HFFc6 (cell line): ENCODE data around the gene ELOVL1. TPM values are rescaled to one million over a fixed set of nuclear protein-coding genes. Genes with fewer than 3 reads are reported as not detected.
A peak's percentile ranks its signal among the peaks of the same experiment; 100 is the strongest.

Experiments
- DNase-seq: peaks from one replicate; pipeline ENCODE4 v3.0.0-alpha.2; 2018
- H3K27ac Mint-ChIP-seq: 2 replicates; pipeline ENCODE4 v1.8.0; 2020; ENCODE audit warnings: mild to moderate bottlenecking, mixed read lengths
- H3K27me3 Mint-ChIP-seq: 2 replicates; pipeline ENCODE4 v1.8.0; 2021; ENCODE audit warnings: mild to moderate bottlenecking, moderate library complexity, mixed read lengths; ENCODE audit not compliant: insufficient read depth
- H3K36me3 Mint-ChIP-seq: 2 replicates; pipeline ENCODE4 v1.8.0; 2021; ENCODE audit warnings: low read depth, mixed read lengths
- H3K4me1 Mint-ChIP-seq: 2 replicates; pipeline ENCODE4 v1.8.0; 2020; ENCODE audit warnings: low read depth, mixed read lengths
- H3K4me3 Mint-ChIP-seq: 2 replicates; pipeline ENCODE4 v1.8.0; 2020; ENCODE audit warnings: mild to moderate bottlenecking, moderate library complexity, mixed read lengths
- H3K9me3 Mint-ChIP-seq: 2 replicates; pipeline ENCODE4 v1.8.0; 2020; ENCODE audit warnings: mild to moderate bottlenecking, mixed read lengths
- total RNA-seq, 6 experiments: library from RNA; stranded (reverse); fragmentation: NEBNext Ultra II Directional; extraction: Animal tissue kit (Norgen Biotek cat#: 25700); gene quantifications; 2 replicates in 1 of 6; 3 replicates in 5 of 6; pipeline ENCODE4 v1.2.3, GENCODE V29; 2021
- TF ChIP-seq, protein P1 (sequence below): fragments of 200-600 bp; sonication (generic); IDR thresholded peaks from 2 replicates; pipeline ENCODE4 v1.5.0; 2021; ENCODE audit warnings: antibody characterized with exemption, mild to moderate bottlenecking

ELOVL1 gene
- total RNA-seq, 6 experiments from 2014 or later: 137 to 185 (median 160) TPM

GRCh38 chr1:43379476-43379875 is 11.7 kb upstream of the ELOVL1 start:
- peaks cover 5% of the 10 kb centered on the region for H3K27me3 Mint-ChIP-seq
- DNase-seq: no peak
- H3K4me1 Mint-ChIP-seq: peaks cover 27% of the 10 kb centered on the region
- no peak overlapping the region for H3K27ac Mint-ChIP-seq
- TF ChIP-seq, protein P1, sequence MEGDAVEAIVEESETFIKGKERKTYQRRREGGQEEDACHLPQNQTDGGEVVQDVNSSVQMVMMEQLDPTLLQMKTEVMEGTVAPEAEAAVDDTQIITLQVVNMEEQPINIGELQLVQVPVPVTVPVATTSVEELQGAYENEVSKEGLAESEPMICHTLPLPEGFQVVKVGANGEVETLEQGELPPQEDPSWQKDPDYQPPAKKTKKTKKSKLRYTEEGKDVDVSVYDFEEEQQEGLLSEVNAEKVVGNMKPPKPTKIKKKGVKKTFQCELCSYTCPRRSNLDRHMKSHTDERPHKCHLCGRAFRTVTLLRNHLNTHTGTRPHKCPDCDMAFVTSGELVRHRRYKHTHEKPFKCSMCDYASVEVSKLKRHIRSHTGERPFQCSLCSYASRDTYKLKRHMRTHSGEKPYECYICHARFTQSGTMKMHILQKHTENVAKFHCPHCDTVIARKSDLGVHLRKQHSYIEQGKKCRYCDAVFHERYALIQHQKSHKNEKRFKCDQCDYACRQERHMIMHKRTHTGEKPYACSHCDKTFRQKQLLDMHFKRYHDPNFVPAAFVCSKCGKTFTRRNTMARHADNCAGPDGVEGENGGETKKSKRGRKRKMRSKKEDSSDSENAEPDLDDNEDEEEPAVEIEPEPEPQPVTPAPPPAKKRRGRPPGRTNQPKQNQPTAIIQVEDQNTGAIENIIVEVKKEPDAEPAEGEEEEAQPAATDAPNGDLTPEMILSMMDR: no peak
- H3K36me3 Mint-ChIP-seq: peaks cover 41% of the 10 kb centered on the region
- no peak overlapping the region for H3K4me3 Mint-ChIP-seq
- no peaks in the 10 kb centered on the region for H3K9me3 Mint-ChIP-seq

GRCh38 chr1:43377831-43378230 is 10.0 kb upstream of the ELOVL1 start:
- Mint-ChIP-seq H3K36me3 (peaks cover 30% of the 10 kb centered on the region), H3K9me3 (no peaks in the 10 kb centered on the region), H3K27me3 (peaks cover 5% of the 10 kb centered on the region), H3K4me3 (no peak overlapping the region), H3K27ac (no peak overlapping the region), H3K4me1 (peaks cover 20% of the 10 kb centered on the region)
- no peak for DNase-seq
- TF ChIP-seq, protein P1: no peak

GRCh38 chr1:43376723-43377235 is 9.0 kb upstream of the ELOVL1 start:
- DNase-seq: no peak
- H3K9me3 Mint-ChIP-seq: no peaks in the 10 kb centered on the region
- peaks cover 21% of the 10 kb centered on the region for H3K36me3 Mint-ChIP-seq
- TF ChIP-seq, protein P1: no peak
- H3K4me1 Mint-ChIP-seq: peaks cover 9% of the 10 kb centered on the region
- H3K27me3 Mint-ChIP-seq: peaks cover 2% of the 10 kb centered on the region
- no peak overlapping the region for H3K4me3 Mint-ChIP-seq
- H3K27ac Mint-ChIP-seq: no peak overlapping the region

- peak; percentile 72 for DNase-seq
- H3K9me3 Mint-ChIP-seq: no peaks in the 10 kb centered on the region
- H3K36me3 Mint-ChIP-seq: peaks cover 32% of the 10 kb centered on the region
- TF ChIP-seq, protein P1: no peak
- no peak overlapping the region for H3K4me3 Mint-ChIP-seq
- H3K4me1 Mint-ChIP-seq: peaks cover 8% of the 10 kb centered on the region
- peaks cover 2% of the 10 kb centered on the region for H3K27me3 Mint-ChIP-seq
- H3K27ac Mint-ChIP-seq: no peak overlapping the region
Measured at GRCh38 chr1:43373066-43373940, 5.5 kb upstream of the ELOVL1 start.

DNA sequence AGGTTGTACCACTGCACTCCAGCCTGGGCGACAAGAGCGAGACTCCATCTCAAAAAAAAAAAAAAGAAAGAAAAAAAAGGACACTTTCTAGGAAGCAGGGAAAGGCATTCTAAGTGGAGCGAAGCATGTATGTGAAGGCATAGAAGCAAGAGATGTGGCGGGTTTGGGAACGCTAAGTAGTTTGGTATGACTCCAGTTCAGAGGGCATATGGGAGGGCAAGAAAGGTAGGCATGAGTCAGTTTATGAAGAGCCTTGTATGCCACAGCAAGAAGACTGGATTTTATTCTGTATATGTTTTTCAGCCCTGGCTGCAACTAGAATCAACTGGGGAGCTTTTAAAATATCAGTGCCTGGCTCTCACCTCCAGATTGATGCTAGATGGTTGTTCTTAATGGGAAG is 4.4 kb upstream of the ELOVL1 start:
- no peak overlapping the region for H3K4me3 Mint-ChIP-seq
- TF ChIP-seq, protein P1: no peak
- peaks cover 34% of the 10 kb centered on the region for H3K36me3 Mint-ChIP-seq
- peaks cover under 1% of the 10 kb centered on the region for H3K27me3 Mint-ChIP-seq
- H3K27ac Mint-ChIP-seq: no peak overlapping the region
- H3K9me3 Mint-ChIP-seq: no peaks in the 10 kb centered on the region
- peaks cover 10% of the 10 kb centered on the region for H3K4me1 Mint-ChIP-seq
- DNase-seq: peak; percentile 42
